ENCODE results near the gene HSPD1.

HSPD1 gene

DNA sequence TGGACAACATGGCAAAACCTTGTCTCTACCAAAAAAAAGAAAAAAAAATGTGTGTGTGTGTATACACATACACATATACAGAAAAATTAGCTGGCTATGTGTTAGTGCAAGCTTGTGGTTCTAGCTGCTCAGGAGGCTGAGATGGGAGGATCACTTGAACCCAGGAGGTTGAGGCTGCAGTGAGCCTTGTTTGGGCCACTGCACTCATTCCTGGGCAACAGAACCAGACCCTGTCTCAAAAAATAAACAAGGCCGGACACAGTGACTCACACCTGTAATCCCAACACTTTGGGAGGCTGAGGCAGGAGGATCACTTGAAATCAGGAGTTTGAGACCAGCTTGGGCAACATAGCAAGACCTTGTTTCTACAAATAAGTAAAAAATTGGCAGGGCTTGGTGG is 44.2 kb downstream of the HSPD1 start:
- H3K9ac ChIP-seq (ENCODE audit: low read length): no peak overlapping the region
- H3F3A ChIP-seq (ENCODE audit: insufficient read depth, low read length): 0 out of 2 replicates have a peak, but pooled peaks cover 12% of the 10 kb centered on the region
- DNase-seq: no peak
- H3K79me2 ChIP-seq (ENCODE audit: low read length): peaks cover 62% of the 10 kb centered on the region
- H3K4me3 ChIP-seq (ENCODE audit: low read length): no peak overlapping the region
- H3K27me3 ChIP-seq (replicated peaks; ENCODE audit: insufficient read depth, low read length): no peaks in the 10 kb centered on the region
- H3K9me3 ChIP-seq (replicated peaks; ENCODE audit: insufficient read depth, low read length): no peaks in the 10 kb centered on the region
- peaks cover 11% of the 10 kb centered on the region; the same call in 1 of the 2 replicates for H3K4me1 ChIP-seq (ENCODE audit: low read length)
- H3K4me2 ChIP-seq (ENCODE audit: low read depth, low read length): no peak overlapping the region
- H2AFZ ChIP-seq (ENCODE audit: low read length): no peak overlapping the region
- H4K20me1 ChIP-seq (ENCODE audit: insufficient read depth, low read length): no peaks in the 10 kb centered on the region
- no peaks in the 10 kb centered on the region; the same call in 1 of the 2 replicates for H3K36me3 ChIP-seq (replicated peaks; ENCODE audit: insufficient read depth, low read length)
- no peak overlapping the region for H3K27ac ChIP-seq (ENCODE audit: low read length)
- no peak for TF ChIP-seq EZH2 (optimal IDR thresholded peaks at IDR 0.05; ENCODE audit: low read depth, low read length)
- TF ChIP-seq, protein P1, sequence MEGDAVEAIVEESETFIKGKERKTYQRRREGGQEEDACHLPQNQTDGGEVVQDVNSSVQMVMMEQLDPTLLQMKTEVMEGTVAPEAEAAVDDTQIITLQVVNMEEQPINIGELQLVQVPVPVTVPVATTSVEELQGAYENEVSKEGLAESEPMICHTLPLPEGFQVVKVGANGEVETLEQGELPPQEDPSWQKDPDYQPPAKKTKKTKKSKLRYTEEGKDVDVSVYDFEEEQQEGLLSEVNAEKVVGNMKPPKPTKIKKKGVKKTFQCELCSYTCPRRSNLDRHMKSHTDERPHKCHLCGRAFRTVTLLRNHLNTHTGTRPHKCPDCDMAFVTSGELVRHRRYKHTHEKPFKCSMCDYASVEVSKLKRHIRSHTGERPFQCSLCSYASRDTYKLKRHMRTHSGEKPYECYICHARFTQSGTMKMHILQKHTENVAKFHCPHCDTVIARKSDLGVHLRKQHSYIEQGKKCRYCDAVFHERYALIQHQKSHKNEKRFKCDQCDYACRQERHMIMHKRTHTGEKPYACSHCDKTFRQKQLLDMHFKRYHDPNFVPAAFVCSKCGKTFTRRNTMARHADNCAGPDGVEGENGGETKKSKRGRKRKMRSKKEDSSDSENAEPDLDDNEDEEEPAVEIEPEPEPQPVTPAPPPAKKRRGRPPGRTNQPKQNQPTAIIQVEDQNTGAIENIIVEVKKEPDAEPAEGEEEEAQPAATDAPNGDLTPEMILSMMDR (IDR thresholded peaks at IDR 0.05; ENCODE audit: low read length): no peak
- no peak for TF ChIP-seq EZH2phosphoT487 (IDR thresholded peaks at IDR 0.05; ENCODE audit: low read length)
- no peaks in the 10 kb centered on the region for H3K9me2 ChIP-seq (replicated peaks; ENCODE audit: insufficient read depth, low read length)

DNA sequence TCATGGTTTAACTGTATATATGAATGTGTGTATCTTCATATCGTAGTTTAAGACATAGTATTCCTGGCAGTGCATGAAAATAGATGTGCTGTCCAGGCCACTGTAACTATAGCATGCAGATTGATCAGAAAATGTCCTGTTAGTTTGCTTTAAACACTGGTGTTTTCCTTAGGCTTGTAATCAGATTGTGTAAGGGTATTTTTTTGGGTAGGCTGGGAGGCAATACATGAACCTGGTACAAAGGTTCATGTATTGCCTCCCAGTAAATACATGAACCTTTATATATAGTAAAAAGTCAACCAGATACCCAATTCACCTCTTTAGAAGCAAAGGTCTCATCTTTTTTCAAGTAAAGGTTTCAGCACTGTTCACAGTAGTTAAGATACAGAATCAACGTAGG is 44.7 kb downstream of the HSPD1 start:
- Histone ChIP-seq H3K4me3 (ENCODE audit: low read length) (peak overlapping the region; percentile 87), H3K4me2 (ENCODE audit: low read depth, low read length) (peak overlapping the region; percentile 81), H3K36me3 (replicated peaks; ENCODE audit: insufficient read depth, low read length) (no peaks in the 10 kb centered on the region), H4K20me1 (ENCODE audit: insufficient read depth, low read length) (no peaks in the 10 kb centered on the region), H3K9me3 (replicated peaks; ENCODE audit: insufficient read depth, low read length) (no peaks in the 10 kb centered on the region), H2AFZ (ENCODE audit: low read length) (no peak overlapping the region), H3K9ac (ENCODE audit: low read length) (no peak overlapping the region), H3K27ac (ENCODE audit: low read length) (no peak overlapping the region), H3K4me1 (ENCODE audit: low read length) (peaks cover 11% of the 10 kb centered on the region; the same call in 1 of the 2 replicates), H3K9me2 (replicated peaks; ENCODE audit: insufficient read depth, low read length) (no peaks in the 10 kb centered on the region), H3K79me2 (ENCODE audit: low read length) (peaks cover 61% of the 10 kb centered on the region), H3F3A (ENCODE audit: insufficient read depth, low read length) (0 out of 2 replicates have a peak, but pooled peaks cover 12% of the 10 kb centered on the region), H3K27me3 (replicated peaks; ENCODE audit: insufficient read depth, low read length) (no peaks in the 10 kb centered on the region)
- DNase-seq: no peak
- TF ChIP-seq EZH2phosphoT487 (IDR thresholded peaks at IDR 0.05; ENCODE audit: low read length) (no peak), EZH2 (optimal IDR thresholded peaks at IDR 0.05; ENCODE audit: low read depth, low read length) (no peak)
- TF ChIP-seq, protein P1 (IDR thresholded peaks at IDR 0.05; ENCODE audit: low read length): no peak

DNA sequence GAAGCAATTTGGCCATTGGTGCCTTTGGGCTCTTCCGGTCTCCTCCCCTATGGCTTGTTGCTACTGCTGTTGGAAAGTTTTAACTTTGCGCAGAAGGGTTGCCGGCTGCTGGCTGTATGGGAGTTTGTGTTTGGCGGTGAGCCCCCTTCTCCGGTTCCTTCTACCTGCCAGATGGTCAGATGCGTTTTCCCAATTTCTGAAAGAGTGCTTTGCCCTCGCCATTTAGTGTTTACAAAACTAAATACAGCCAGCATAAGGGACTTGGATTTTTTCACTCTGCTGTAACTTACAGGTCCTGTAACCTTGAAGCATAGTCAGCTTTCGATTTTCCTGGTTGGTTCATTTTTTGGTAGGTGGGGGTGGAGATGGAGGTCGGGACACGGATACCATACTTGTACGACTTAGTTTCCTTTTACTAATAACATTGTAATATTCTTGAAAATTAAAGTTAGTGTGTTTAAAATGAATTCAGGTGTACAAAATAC is 45.7 kb downstream of the HSPD1 start:
- H3K9me3 ChIP-seq (replicated peaks; ENCODE audit: insufficient read depth, low read length): no peaks in the 10 kb centered on the region
- peak overlapping the region; percentile 66 for H2AFZ ChIP-seq (ENCODE audit: low read length)
- peak overlapping the region; percentile 87 for H3K4me3 ChIP-seq (ENCODE audit: low read length)
- no peaks in the 10 kb centered on the region for H3K27me3 ChIP-seq (replicated peaks; ENCODE audit: insufficient read depth, low read length)
- H3K4me2 ChIP-seq (ENCODE audit: low read depth, low read length): peak overlapping the region; percentile 81
- H4K20me1 ChIP-seq (ENCODE audit: insufficient read depth, low read length): no peaks in the 10 kb centered on the region
- peaks cover 11% of the 10 kb centered on the region; the same call in 1 of the 2 replicates for H3K4me1 ChIP-seq (ENCODE audit: low read length)
- peak overlapping the region; percentile 87 for H3K27ac ChIP-seq (ENCODE audit: low read length)
- peak; percentile 17 for DNase-seq
- 0 out of 2 replicates have a peak, but pooled peaks cover 12% of the 10 kb centered on the region for H3F3A ChIP-seq (ENCODE audit: insufficient read depth, low read length)
- H3K36me3 ChIP-seq (replicated peaks; ENCODE audit: insufficient read depth, low read length): no peaks in the 10 kb centered on the region
- peaks cover 51% of the 10 kb centered on the region for H3K79me2 ChIP-seq (ENCODE audit: low read length)
- H3K9ac ChIP-seq (ENCODE audit: low read length): peak overlapping the region; percentile 93
- no peak for TF ChIP-seq EZH2 (optimal IDR thresholded peaks at IDR 0.05; ENCODE audit: low read depth, low read length)
- no peak for TF ChIP-seq EZH2phosphoT487 (IDR thresholded peaks at IDR 0.05; ENCODE audit: low read length)
- TF ChIP-seq, protein P1 (IDR thresholded peaks at IDR 0.05; ENCODE audit: low read length): no peak
- no peaks in the 10 kb centered on the region for H3K9me2 ChIP-seq (replicated peaks; ENCODE audit: insufficient read depth, low read length)
